HUDEP-2 (cell line): Measurements from ENCODE around the gene SLFN12L.
"Not testable (repeated sequence)": the region's sequence is repeated elsewhere in the genome, so short reads cannot be mapped to it uniquely, and the experiment has no call there.

Source experiments
- DNase-seq, 76 experiments: peaks; one replicate each; lab custom pipeline; 2025; ENCODE audit not compliant: unreplicated experiment in 76 of 76; lab: John Stamatoyannopoulos, UW

The SLFN12L gene

DNA sequence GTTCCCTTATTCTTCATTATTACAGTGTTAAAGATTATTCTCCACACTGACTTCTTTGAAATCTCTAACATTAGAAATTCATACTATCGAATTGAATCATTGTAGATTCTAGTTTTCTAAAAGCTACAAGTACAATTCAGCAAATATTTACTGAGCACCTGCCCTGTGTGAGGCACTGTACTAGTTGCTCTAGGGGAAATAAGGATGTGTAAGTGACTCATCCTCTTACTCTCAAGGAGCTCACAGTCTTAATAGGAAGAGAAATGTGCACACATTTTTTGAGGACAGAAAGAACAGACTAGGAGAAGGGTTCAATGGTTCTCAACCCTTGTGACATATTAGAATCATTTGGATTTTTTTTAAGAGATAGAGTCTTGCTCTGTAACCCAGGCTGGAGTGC is 7.7 kb upstream of the SLFN12L start:
- no peak for DNase-seq

DNA sequence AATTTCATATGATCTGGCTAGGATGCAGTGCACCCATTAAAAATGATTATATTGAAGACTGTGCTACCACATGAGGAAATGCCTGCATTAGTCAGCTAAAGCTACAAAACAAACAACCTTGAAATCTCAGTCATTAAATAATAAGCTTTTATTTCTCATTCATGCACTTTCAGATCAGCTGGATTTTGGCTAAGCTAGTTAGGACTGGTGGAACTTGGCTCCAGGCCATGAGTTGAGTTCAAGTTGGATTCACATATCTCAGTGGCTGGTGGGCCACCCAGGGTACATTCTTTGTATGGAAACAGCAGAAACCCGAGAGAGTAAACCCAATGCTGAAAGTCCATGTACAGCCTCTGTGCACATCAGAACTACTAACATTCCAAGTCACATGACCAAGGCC is 6.4 kb upstream of the SLFN12L start:
- DNase-seq = no peak

DNA sequence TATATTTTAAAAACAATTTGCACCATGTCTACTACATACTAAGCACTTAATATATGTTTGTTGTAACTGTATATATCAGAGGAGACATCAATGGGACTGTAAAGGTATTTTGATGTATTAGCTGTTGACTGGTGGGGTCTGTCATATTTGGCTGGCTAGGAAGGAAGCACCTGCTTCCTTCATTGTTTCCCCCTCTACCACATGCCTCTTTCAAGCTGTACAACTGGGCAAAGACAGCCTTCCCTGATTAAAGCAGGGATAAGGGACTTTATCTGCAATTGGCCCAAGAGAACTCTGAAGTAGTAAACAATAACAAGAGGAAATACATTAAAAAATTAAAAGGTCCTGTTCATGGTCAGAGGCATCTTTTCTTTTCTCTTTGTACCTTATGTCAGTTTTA is 5.5 kb upstream of the SLFN12L start:
- DNase-seq = no peak

DNA sequence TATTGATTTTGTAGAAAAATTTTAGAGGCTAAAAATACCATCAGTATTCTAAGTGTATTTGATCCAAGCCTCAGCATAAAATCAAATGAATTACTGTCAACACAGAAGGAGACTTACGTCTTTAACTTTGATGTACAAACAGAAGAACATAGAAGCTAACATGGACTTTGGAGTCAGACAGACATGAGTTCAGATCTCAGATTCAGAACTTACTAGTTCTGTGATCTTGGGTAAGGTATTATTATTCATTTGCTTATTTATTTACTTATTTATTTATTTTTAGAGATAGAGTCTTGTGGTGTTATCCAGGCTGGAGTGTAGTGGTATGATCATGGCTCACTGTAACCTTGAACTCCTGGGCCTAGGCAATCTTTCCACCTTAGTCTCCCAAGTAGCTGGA is 4.0 kb upstream of the SLFN12L start:
- no peak for DNase-seq

DNA sequence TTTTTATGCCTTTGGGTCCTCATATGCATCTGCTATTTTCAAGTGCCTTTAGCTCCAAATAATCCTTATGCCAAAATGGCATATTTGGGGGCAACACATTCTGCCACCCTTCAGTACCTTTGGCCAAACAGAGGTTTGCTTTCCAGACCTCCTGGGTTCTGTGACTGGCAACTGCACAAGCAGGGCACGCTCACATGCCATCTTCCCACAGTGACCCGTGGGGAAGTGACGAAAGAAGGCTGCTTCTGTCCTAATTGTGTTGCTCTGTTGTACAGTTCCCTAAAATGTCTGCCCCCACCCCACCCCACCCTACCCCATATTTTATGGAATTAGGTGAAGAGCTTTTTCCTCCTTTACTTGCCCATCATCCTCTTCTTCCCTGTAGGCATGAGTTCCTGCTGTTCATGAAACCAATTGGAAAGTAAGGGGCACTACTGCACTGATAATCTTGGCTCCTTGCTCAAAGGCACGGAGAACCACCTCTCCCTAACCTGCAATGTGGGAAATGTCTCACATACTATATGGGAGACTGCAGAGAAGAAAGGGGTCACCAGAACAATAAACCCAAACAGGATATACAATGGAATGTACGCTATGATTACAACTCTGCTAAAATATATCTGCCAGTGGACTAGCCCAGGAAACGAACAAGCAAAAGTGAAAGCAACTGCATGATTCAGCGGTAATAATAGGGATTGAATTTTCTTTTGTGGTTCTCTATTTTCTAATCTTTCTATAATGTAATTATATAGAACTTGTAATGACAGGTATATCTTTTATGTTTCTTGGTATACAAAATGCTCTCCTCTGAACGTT is 3.3 kb upstream of the SLFN12L start:
- DNase-seq = peak in 20 of 76 experiments; percentile 1 to 38 (median 21)

DNA sequence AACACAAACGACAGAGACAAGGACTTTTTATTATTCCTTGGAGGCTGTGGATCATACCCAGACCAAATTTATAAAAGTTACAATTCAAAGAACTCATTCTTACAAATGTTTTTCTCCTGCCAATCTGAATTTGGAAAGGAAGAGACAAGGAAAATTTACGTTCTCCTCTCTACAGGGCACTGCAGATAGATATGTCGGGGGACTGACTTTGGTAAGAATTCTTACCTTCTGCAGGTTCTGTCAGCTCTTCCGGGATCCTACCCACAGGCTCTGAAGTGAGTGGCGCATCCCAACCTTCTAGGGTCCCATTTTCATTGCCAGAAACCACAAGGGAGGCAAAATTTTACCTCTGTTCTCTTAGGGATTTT is 2.2 kb upstream of the SLFN12L start:
- peak in 1 of 76 experiments; percentile 31 for DNase-seq

DNA sequence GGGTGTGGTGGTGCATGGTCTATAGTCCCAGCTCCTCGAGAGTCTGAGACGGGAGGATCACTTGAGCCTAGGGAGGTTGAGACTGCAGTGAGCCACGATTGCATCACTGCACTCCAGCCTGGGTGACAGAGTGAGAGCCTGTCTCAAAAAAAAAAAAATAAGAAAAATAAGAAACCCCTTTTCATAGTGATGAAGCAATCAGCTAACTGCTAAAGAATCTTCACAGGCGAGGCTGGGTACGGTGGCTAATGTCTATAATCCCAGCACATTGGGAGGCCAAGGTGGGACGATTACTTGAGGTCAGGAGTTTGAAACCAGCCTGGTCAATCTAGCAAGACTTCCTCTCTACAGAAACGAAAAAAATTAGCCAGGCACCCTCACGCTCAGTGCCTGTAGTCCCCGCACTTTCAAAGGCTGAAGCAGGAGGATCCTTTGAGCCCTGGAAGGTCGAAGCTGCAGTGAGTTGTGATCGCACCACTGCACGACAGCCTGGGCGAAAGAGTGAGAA is 760 bp downstream of the SLFN12L start:
- DNase-seq = no peak

DNA sequence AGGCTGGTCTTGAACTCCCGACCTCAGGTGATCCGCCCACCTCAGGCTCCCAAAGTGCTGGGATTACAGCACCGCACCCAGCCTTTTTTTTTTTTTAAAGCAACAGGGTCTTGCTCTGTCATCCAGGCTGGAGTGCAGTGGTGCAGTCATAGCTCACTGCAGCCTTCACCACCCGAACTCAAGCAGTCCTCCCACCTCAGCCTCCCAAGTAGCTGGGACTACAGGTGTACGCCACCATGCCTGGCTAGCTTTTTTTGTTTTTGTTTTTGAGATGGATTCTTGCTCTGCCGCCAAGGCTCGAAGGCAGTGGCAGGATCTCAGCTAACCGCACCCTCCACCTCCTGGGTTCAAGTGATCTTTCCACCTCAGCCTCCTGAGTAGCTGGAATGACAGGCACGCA is 2.1 kb downstream of the SLFN12L start:
- DNase-seq = not testable (repeated sequence)

DNA sequence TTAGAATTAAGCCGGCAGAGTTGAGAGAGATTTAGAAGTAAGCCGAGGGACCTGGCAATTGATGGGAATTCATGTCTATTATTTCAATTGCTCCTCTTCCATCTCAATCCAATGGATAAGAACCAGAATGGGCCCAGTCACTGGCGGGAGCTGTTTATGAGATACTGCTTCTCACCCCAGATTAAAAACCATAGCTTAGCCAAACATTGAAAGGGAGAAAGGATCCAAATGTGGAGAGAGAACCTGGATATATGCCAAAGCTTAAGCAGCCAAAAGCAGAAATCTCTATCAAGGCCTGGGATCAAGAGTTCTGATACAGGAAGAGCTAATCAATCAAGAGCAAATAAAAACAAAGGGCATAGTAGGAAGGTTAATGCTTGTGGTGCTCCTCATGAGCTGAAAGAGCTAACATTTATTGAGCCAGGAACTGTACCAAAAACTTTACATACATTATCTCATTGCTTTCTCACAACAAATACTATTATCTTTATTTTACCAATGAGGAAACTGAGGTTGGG is 2.8 kb downstream of the SLFN12L start:
- DNase-seq = no peak

DNA sequence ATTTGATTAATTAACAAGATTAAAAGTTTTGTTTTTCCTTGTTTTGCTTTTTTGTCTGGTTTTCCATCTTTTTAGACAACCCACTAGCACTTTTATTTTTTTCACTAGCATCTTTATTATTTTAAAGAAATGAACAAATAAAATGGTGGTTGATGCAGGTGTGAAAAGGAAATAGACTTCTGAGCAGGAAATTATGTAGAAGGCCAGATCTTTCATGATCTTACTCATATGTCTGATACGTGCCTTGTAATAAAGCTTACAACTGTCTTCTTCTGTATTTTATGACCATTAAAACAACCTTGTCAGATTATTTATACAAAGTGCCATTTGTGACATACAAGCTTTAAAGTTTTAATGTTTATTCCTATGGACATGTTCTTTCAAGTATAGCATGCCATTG is 6.3 kb downstream of the SLFN12L start:
- no peak for DNase-seq

DNA sequence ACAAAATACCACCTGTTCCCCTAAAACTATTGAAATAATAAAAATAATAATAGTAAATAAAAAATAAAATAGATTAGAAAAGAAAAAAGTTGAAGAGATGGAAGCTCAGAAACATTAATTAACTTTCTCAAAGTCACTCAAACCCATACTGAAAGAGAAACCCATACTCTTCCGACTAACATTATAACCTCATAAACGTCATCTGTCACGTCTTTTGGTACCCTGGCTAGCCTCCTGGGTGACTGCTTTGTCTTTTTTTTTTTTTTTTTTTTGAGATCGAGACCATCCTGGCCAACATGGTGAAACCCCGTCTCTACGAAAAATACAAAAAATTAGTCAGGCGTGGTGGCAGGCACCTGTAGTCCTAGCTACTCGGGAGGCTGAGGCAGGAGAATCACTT is 7.6 kb downstream of the SLFN12L start:
- DNase-seq = no peak

DNA sequence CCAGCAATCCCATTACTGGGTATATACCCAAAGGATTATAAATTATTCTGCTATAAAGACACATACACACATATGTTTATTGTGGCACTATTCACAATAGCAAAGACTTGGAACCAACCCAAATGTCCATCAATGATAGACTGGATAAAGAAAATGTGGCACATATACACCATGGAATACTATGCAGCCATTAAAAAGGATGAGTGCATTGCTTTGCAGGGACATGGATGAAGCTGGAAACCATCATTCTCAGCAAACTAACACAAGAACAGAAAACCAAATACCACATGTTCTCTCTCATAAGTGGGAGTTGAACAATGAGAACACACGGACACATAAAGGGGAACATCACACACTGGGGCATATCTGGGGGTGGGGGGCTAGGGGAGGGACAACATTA is 8.2 kb downstream of the SLFN12L start:
- DNase-seq = not testable (repeated sequence)

DNA sequence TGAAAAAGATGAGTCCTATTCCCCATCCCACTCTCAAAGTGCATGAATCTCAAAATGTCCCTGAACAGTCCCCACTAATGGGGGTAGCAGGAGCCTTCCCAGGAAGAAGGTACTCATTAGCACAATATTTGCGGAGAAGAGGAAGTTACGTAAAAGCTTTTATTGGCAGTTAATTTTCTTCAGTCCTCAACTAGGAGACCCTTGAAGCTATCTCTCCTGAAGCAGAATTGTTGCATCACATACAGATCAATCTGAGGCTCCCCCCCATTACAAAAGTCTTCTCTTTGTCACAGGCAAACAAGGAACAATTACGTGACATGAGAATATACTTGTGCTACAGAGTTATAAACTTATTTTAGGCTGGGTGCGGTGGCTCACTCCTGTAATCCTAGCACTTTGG is 14.2 kb downstream of the SLFN12L start:
- no peak for DNase-seq

DNA sequence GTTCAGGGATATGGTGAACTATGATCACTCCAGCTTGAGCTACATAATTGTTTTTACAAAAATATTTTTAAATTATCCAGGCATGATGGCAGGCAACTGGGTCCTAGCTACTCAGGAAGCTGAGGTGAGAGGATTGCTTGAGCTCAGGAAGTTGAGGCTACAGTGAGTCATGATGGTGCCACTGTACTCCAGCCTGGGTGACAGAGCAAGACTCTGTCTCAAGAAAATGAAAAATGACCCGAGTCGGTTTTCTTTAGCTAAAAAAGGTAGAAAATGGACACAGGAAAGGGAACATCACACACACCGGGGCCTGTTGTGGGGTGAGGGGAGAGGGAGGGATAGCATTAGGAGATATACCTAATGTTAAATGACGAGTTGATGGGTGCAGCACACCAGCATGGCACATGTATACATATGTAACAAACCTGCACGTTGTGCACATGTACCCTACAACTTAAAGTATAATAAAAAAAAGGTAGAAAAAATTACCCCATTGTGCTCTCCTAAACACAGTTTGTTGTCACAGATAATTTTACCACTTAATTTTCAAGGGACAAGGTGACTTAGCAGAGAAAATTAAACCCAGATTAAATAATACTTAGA is 15.7 kb downstream of the SLFN12L start:
- DNase-seq = not testable (repeated sequence)

DNA sequence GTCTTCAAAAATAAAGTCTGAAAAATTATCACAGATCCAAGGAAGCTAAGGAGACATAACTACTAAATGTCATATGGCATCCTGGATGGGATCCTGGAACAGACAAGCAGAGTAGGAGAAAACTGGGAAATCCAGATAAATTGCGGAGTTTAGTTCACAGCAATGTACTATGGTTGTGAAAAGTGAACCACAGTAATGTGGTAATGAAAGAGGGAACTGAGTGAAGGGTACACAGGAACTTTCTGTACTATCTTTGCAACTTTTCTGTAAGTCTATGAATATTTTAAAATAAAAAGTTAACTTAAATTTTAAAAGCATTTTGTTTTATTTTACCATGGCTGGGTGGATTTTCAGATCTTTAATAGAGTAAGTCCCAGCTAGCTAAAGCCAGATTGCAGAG is 16.3 kb downstream of the SLFN12L start:
- DNase-seq = no peak

DNA sequence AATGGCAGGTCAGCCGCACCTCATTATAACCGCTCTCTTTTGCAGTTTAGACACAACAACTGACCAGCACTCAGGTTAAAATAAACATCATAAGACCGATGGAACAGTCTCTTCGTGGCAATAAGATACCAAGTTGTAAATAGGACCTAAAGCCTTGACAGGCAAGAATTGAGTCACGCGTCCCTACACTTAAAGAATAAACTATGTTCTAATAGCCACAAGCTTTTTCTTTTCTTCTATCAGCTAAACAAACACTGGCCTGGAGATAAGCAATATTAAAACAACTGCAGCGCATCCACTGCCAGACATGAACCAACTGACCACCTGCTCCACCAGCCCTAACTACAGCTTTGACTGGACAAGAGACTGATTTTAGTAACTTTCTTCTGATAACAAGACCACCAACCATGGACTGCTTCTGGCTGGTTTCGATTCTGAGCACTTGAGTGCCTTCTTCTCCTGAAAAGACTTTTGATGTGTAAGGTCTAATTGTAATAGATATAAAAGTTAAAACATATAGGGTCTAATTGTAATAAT is 17.5 kb downstream of the SLFN12L start:
- DNase-seq = no peak

DNA sequence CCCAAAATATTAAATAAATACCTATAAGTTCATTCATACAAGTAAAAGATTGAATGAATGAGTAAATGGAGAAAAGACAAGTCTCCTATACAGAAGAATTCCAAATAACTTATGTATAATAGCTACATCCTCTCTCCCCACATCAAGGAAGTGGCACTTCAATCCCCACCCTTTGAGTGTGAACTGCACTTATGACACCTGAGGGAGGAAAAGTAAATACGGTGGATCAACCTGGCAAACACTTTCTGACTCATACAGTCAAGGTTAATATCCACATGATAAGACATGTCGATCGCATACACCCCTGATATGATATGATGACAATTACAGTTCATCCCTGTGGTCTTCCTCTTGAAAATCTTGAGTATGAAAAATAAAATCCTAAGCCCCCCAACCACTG is 18.0 kb downstream of the SLFN12L start:
- DNase-seq = no peak

DNA sequence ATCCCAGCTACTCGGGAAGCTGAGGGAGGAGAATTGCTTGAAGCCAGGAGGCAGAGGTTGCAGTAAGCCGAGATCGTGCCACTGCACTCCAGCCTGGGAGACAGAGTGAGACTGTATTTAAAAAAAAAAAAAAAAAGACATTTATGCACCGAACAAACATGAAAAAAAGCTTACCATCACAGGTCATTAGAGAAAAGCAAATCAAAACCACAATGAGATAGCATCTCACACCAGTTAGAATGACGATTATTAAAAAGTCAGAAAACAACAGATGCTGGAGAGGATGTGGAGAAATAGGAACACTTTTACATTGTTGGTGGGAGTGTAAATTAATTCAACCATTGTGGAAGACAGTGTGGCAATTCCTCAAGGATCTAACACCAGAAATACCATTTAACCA is 19.0 kb downstream of the SLFN12L start:
- DNase-seq = not testable (repeated sequence)

DNA sequence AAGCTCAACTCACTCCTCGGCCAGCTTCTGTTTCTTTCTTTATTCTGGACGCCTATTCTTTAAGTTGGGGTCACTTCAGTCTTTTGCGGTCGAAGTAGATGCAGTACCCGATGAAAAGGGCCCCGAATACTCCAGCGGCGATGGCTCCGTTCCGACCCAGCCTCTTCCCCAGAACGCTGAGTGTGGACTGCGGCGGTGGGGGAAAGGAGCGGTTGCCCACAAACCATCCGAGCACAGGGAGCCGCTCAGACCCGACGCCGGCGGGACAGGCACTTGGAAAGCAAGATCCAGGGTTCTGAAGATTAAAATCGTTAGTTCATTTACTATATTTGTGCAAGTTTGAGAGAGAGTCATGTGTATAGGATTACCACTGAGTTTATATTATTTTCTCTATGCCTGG is 22.5 kb downstream of the SLFN12L start:
- DNase-seq = no peak

DNA sequence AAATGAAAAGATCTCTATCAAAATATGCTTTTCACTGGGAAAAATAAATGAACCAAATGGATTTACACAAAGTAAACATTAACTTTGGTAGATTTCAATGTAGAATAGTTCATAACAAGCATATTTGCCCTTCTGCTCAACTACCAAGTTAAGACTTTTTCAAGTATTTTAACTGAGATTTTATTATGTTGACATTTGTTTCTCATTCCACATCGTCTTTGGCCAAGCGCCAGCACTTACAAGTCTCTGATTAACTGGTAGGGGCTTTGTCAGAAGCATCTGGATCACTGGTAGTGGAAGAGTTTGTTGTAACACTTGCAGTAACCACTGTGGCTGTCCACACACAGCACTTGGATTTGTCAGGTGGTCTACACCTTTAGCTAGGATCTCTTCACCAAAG is 22.9 kb downstream of the SLFN12L start:
- no peak for DNase-seq

DNA sequence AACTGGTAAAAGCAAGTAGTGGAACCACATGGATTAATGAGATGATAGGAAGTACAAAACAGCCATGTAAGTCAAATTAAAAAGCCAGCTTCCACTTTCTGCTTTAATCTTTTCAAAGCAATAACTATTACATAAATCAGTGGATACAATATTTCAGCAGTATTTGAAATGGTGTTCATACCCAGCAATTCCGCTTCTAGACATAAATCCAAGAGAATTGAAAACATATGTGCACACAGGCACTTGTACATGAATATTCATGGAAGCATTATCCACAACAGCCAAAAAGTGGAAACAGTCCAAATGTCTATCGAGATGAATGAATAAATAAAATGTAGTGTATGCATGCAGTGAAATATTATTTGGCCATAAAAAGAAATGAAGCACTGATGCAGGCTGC is 27.4 kb downstream of the SLFN12L start:
- no peak for DNase-seq

DNA sequence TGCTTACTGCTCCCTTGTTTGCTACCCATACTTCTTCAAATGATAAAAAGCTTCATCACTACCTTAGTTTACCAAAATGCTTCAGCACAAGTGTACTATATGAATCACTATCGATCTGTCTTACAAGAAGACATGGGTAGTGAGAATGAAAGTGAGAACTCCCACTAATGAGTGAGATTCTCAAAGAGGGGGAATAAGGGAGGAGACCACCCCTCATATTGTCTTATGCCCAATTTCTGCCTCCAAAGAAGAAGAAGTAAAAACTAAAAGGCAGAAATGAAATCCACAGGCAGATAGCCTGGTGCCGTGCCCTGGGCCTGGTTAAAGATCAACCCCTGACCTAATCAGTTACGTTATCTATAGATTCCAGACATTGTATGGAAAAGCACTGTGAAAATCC is 29.8 kb downstream of the SLFN12L start:
- not testable (repeated sequence) for DNase-seq
